SK-N-SH (cell line): ENCODE data around the gene FAM20B. TPM values are rescaled to one million over a fixed set of nuclear protein-coding genes. Genes with fewer than 3 reads are reported as not detected.

Source experiments
- CTCF ChIA-PET: fragments of 300-600, 350-600 bp; formaldehyde crosslinking; extraction: SDS; loops from one replicate; lab custom pipeline; 2021; lab: Yijun Ruan, JAX
- POLR2A ChIA-PET: fragments of 350-600 bp; sonication (Branson Sonifier 250); formaldehyde crosslinking; extraction: SDS; loops from one replicate; lab custom pipeline; 2020; ENCODE audit warnings: antibody characterized with exemption, inconsistent platforms; lab: Yijun Ruan, JAX
- DNase-seq: peaks from one replicate; pipeline ENCODE4 v3.0.0; 2012
- H2AFZ ChIP-seq: fragments of 200-600 bp; sonication (generic); 2 replicates; pipeline ENCODE4 v1.8.1; 2016; ENCODE audit warnings: antibody characterized with exemption, mild to moderate bottlenecking, low read depth
- H3F3A ChIP-seq: fragments of 200-600 bp; sonication (generic); replicated peaks from 2 replicates; pipeline ENCODE3; 2016; ENCODE audit warnings: antibody characterized with exemption, mild to moderate bottlenecking; ENCODE audit not compliant: insufficient read depth
- H3K27ac ChIP-seq, 2 experiments: fragments of 200-500 bp in 1 of 2; fragments of 200-600 bp in 1 of 2; sonication (Bioruptor generic) in 1 of 2; sonication (generic), shearing (Covaris generic) in 1 of 2; 2 replicates each; pipeline versions ENCODE4 v1.5.1 to v1.6.1; 2014 to 2016; ENCODE audit warnings: low read depth in 2 of 2, inconsistent platforms in 1 of 2, low read length in 1 of 2, mild to moderate bottlenecking in 1 of 2, mixed read lengths in 1 of 2
- H3K27me3 ChIP-seq: fragments of 200-600 bp; sonication (generic), shearing (Covaris generic); 2 replicates; pipeline ENCODE4 v1.6.1; 2016; ENCODE audit warnings: mixed run types; ENCODE audit not compliant: insufficient read depth
- H3K36me3 ChIP-seq, 2 experiments: fragments of 200-500 bp in 1 of 2; fragments of 200-600 bp in 1 of 2; sonication (Bioruptor generic) in 1 of 2; sonication (generic) in 1 of 2; replicated peaks in 1 of 2; 2 replicates each; pipeline versions ENCODE3 to v1.5.1; 2014 to 2016; ENCODE audit warnings: low read length in 1 of 2, mild to moderate bottlenecking in 1 of 2; ENCODE audit not compliant: insufficient read depth in 2 of 2, control insufficient read depth in 1 of 2
- H3K4me1 ChIP-seq, 2 experiments: fragments of 200-500 bp in 1 of 2; fragments of 200-600 bp in 1 of 2; sonication (Bioruptor generic) in 1 of 2; sonication (generic), shearing (Covaris generic) in 1 of 2; 2 replicates each; pipeline versions ENCODE4 v1.5.1 to v1.6.1; 2014 to 2016; ENCODE audit warnings: low read depth in 1 of 2, low read length in 1 of 2, mixed run types in 1 of 2; ENCODE audit not compliant: insufficient read depth in 2 of 2, control insufficient read depth in 1 of 2
- H3K4me2 ChIP-seq: fragments of 200-600 bp; sonication (generic), shearing (Covaris generic); 2 replicates; pipeline ENCODE4 v1.6.1; 2017; ENCODE audit warnings: mixed run types
- H3K4me3 ChIP-seq, 2 experiments: fragments of 200-500 bp in 1 of 2; fragments of 200-600 bp in 1 of 2; sonication (Bioruptor generic) in 1 of 2; sonication (generic), shearing (Covaris generic) in 1 of 2; 2 replicates each; pipeline versions ENCODE4 v1.5.1 to v1.8.1; 2014 to 2016; ENCODE audit warnings: low read depth in 2 of 2, inconsistent platforms in 1 of 2, low read length in 1 of 2, mild to moderate bottlenecking in 1 of 2, mixed read lengths in 1 of 2, moderate library complexity in 1 of 2
- H3K79me2 ChIP-seq: fragments of 200-600 bp; sonication (generic); 2 replicates; pipeline ENCODE4 v1.8.1; 2017; ENCODE audit warnings: mild to moderate bottlenecking; ENCODE audit not compliant: insufficient read depth
- H3K9ac ChIP-seq: fragments of 200-600 bp; sonication (generic); 2 replicates; pipeline ENCODE4 v1.6.1; 2017; ENCODE audit warnings: mixed run types
- H3K9me2 ChIP-seq: fragments of 200-600 bp; sonication (generic); 2 replicates; pipeline ENCODE4 v1.6.1; 2017; ENCODE audit warnings: mixed run types
- H3K9me3 ChIP-seq: fragments of 200-600 bp; sonication (generic); 2 replicates; pipeline ENCODE4 v1.6.1; 2017; ENCODE audit warnings: mixed run types, mild to moderate bottlenecking, moderate library complexity
- H4K20me1 ChIP-seq: fragments of 200-600 bp; sonication (generic); 2 replicates; pipeline ENCODE4 v1.6.1; 2017; ENCODE audit warnings: mild to moderate bottlenecking, mixed run types; ENCODE audit not compliant: insufficient read depth
- FOXM1 ChIP-seq: IDR thresholded peaks from 2 replicates; pipeline ENCODE4 v1.4.0; 2012; ENCODE audit warnings: low read depth, mild to moderate bottlenecking
- MEF2A ChIP-seq: IDR thresholded peaks from 2 replicates; pipeline ENCODE4 v1.4.0; 2012; ENCODE audit warnings: low read depth, borderline replicate concordance
- NRF1 ChIP-seq: IDR thresholded peaks from 2 replicates; pipeline ENCODE4 v1.6.1; 2012; ENCODE audit warnings: low read depth, mild to moderate bottlenecking, low read length
- RAD21 ChIP-seq: IDR thresholded peaks from 2 replicates; pipeline ENCODE4 v1.6.1; 2012; ENCODE audit warnings: mild to moderate bottlenecking, low read length
- RCOR1 ChIP-seq: fragments of 150-350 bp; IDR thresholded peaks from 2 replicates; pipeline ENCODE4 v1.6.1; 2017; ENCODE audit warnings: antibody characterized with exemption, low read length
- RXRA ChIP-seq: IDR thresholded peaks from 2 replicates; pipeline ENCODE4 v1.4.0; 2012; ENCODE audit warnings: low read depth, mild to moderate bottlenecking, borderline replicate concordance
- SMC3 ChIP-seq: IDR thresholded peaks from 2 replicates; pipeline ENCODE4 v1.6.1; 2012; ENCODE audit warnings: low read depth, low read length, improper control_type of control experiment
- TAF1 ChIP-seq: IDR thresholded peaks from 2 replicates; pipeline ENCODE4 v1.6.1; 2012; ENCODE audit warnings: low read depth, mild to moderate bottlenecking, low read length, moderate library complexity, borderline replicate concordance
- whole genome bisulfite sequencing: methylation state at CpG from one replicate; pipeline ENCODE4 v1.1.6; 2017; ENCODE audit warnings: low lambda C conversion rate; 5-methylcytosine and 5-hydroxymethylcytosine counted together
- polyA plus RNA-seq, 3 experiments: library from polyadenylated mRNA; depleted of rRNA; stranded (reverse); fragments of >200 nt; gene quantifications; 2 replicates each; pipeline ENCODE4 v1.2.3, GENCODE V29; 2012
- TF ChIP-seq, protein P1 (sequence below): IDR thresholded peaks from 2 replicates; pipeline ENCODE4 v1.4.0; 2012; ENCODE audit warnings: low read depth, borderline replicate concordance
- TF ChIP-seq, protein P2 (sequence below): fragments of 150-350 bp; IDR thresholded peaks from 2 replicates; pipeline ENCODE4 v1.6.1; 2016; ENCODE audit warnings: mild to moderate bottlenecking, low read depth, low read length
- TF ChIP-seq, protein P3 (sequence below): fragments of 150-350 bp; IDR thresholded peaks from 2 replicates; pipeline ENCODE4 v1.6.1; 2017; ENCODE audit warnings: antibody characterized with exemption, low read length, low read depth, borderline replicate concordance
- TF ChIP-seq, protein P4 (sequence below): fragments of 200-600 bp; sonication (generic); IDR thresholded peaks from 2 replicates; pipeline ENCODE4 v1.6.1; 2017; ENCODE audit warnings: antibody characterized with exemption, mild to moderate bottlenecking, moderate library complexity
- TF ChIP-seq, protein P5 (sequence below): IDR thresholded peaks from 2 replicates; pipeline ENCODE4 v1.6.1; 2012; ENCODE audit warnings: mild to moderate bottlenecking, low read depth, low read length, moderate library complexity

Gene FAM20B
- polyA plus RNA-seq, 1 of the 3 experiments (the other 2 are of a cell fraction), result 14.9 TPM

DNA sequence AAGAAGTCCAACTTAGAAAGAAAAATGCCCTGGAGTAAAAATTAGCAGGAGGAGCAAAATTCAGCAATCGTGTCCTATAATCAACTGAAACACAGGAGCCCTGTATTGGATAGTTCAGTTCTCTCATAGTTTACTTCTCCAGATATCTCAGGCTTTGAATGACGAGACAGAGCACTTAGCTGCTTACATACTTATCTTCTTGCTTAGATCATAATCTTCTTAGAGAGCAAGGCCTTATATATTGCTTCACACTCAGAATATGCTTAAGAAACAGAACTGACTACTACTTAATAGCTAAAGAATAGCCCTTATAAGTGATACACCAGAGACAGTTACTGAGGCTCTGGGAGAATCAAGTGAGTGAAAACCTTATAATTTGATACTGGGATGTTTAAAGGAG lies 95.0 kb downstream of the FAM20B start:
- POLR2A ChIA-PET, result no interaction called here

DNA sequence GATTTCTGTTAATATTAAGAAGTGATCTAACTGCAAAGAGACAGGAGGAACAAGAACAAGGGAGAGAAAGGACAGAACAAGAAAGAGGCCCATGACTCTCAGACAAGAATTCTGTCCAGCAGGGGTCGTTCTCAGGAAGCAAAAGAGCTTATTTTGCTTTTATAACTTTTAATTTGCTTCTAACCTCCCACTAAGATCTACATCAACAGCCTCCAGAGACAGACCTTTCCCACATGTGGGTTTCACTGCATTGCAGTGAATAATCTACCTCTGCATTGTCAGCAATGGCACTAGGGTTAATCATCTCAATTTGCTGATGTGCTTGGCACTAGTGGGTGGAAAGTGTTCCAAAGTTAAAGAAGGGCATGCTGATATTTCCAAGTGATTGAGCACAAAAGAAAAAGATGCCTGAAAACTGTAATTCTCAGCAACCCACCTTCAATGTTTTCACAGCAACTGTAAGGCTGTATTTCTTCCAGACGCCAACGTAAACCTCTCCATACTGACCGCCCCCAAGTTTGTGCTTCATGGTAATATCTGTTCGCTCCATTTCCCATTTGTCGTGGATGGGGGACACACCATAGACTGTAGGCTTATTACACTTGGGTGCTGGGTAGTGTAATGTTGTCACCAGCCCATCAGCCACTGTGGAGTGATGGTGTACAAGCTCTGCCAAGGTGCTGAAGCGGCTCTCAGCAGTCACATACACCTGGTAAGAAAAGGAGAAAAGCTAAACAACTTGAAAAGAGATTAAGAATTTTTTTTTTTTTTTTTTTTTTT lies 95.7 kb downstream of the FAM20B start:
- H4K20me1 ChIP-seq, result 0 out of 2 replicates have a peak, but pooled peaks cover 3% of the 10 kb centered on the region
- H3K4me2 ChIP-seq, result no peak overlapping the region; the same call in 1 of the 2 replicates
- no peak overlapping the region for H2AFZ ChIP-seq
- ChIA-PET CTCF (interaction anchor here (0.6 to 4.4 kb wide), 30 partner anchors 9 to 248 kb away, joined by 3 to 31 read pairs (median 4); partner anchors contain the start of gene SOAT1), POLR2A (no interaction called here)
- H3K79me2 ChIP-seq, result peaks cover 83% of the 10 kb centered on the region
- peaks cover 13% of the 10 kb centered on the region for H3F3A ChIP-seq
- H3K9me3 ChIP-seq, result no peaks in the 10 kb centered on the region
- 84% methylated on average over 7 of the region's 7 CpGs for WGBS
- H3K9me2 ChIP-seq, result no peaks in the 10 kb centered on the region
- no peak overlapping the region for H3K4me3 ChIP-seq
- peak overlapping the region in 1 of 2 experiments; percentile 54; a peak in 2 of 4 replicates for H3K27ac ChIP-seq
- peak; percentile 42 for DNase-seq
- peaks cover 41 to 82% of the 10 kb centered on the region in 2 experiments for H3K36me3 ChIP-seq
- no peak overlapping the region for H3K9ac ChIP-seq
- no peaks in the 10 kb centered on the region for H3K27me3 ChIP-seq
- peaks cover 4 to 9% of the 10 kb centered on the region in 2 experiments; a peak in 3 of 4 replicates for H3K4me1 ChIP-seq
- TF ChIP-seq, protein P1, sequence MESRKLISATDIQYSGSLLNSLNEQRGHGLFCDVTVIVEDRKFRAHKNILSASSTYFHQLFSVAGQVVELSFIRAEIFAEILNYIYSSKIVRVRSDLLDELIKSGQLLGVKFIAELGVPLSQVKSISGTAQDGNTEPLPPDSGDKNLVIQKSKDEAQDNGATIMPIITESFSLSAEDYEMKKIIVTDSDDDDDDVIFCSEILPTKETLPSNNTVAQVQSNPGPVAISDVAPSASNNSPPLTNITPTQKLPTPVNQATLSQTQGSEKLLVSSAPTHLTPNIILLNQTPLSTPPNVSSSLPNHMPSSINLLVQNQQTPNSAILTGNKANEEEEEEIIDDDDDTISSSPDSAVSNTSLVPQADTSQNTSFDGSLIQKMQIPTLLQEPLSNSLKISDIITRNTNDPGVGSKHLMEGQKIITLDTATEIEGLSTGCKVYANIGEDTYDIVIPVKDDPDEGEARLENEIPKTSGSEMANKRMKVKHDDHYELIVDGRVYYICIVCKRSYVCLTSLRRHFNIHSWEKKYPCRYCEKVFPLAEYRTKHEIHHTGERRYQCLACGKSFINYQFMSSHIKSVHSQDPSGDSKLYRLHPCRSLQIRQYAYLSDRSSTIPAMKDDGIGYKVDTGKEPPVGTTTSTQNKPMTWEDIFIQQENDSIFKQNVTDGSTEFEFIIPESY, result no peak
- no peak for TF ChIP-seq TAF1
- TF ChIP-seq, protein P2, sequence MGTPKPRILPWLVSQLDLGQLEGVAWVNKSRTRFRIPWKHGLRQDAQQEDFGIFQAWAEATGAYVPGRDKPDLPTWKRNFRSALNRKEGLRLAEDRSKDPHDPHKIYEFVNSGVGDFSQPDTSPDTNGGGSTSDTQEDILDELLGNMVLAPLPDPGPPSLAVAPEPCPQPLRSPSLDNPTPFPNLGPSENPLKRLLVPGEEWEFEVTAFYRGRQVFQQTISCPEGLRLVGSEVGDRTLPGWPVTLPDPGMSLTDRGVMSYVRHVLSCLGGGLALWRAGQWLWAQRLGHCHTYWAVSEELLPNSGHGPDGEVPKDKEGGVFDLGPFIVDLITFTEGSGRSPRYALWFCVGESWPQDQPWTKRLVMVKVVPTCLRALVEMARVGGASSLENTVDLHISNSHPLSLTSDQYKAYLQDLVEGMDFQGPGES, result no peak
- peak; percentile 83 for TF ChIP-seq SMC3
- TF ChIP-seq, protein P3, sequence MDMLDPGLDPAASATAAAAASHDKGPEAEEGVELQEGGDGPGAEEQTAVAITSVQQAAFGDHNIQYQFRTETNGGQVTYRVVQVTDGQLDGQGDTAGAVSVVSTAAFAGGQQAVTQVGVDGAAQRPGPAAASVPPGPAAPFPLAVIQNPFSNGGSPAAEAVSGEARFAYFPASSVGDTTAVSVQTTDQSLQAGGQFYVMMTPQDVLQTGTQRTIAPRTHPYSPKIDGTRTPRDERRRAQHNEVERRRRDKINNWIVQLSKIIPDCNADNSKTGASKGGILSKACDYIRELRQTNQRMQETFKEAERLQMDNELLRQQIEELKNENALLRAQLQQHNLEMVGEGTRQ, result no peak
- TF ChIP-seq RAD21, result peak; percentile 78
- no peak for TF ChIP-seq FOXM1
- no peak for TF ChIP-seq RXRA
- no peak for TF ChIP-seq MEF2A
- TF ChIP-seq, protein P4, sequence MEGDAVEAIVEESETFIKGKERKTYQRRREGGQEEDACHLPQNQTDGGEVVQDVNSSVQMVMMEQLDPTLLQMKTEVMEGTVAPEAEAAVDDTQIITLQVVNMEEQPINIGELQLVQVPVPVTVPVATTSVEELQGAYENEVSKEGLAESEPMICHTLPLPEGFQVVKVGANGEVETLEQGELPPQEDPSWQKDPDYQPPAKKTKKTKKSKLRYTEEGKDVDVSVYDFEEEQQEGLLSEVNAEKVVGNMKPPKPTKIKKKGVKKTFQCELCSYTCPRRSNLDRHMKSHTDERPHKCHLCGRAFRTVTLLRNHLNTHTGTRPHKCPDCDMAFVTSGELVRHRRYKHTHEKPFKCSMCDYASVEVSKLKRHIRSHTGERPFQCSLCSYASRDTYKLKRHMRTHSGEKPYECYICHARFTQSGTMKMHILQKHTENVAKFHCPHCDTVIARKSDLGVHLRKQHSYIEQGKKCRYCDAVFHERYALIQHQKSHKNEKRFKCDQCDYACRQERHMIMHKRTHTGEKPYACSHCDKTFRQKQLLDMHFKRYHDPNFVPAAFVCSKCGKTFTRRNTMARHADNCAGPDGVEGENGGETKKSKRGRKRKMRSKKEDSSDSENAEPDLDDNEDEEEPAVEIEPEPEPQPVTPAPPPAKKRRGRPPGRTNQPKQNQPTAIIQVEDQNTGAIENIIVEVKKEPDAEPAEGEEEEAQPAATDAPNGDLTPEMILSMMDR, result peak; percentile 81
- TF ChIP-seq NRF1, result no peak

More for the DNA sequence above, 95.0 kb downstream of the FAM20B start:
- 100% methylated on average over 2 of the region's 2 CpGs for WGBS
- TF ChIP-seq, protein P5, sequence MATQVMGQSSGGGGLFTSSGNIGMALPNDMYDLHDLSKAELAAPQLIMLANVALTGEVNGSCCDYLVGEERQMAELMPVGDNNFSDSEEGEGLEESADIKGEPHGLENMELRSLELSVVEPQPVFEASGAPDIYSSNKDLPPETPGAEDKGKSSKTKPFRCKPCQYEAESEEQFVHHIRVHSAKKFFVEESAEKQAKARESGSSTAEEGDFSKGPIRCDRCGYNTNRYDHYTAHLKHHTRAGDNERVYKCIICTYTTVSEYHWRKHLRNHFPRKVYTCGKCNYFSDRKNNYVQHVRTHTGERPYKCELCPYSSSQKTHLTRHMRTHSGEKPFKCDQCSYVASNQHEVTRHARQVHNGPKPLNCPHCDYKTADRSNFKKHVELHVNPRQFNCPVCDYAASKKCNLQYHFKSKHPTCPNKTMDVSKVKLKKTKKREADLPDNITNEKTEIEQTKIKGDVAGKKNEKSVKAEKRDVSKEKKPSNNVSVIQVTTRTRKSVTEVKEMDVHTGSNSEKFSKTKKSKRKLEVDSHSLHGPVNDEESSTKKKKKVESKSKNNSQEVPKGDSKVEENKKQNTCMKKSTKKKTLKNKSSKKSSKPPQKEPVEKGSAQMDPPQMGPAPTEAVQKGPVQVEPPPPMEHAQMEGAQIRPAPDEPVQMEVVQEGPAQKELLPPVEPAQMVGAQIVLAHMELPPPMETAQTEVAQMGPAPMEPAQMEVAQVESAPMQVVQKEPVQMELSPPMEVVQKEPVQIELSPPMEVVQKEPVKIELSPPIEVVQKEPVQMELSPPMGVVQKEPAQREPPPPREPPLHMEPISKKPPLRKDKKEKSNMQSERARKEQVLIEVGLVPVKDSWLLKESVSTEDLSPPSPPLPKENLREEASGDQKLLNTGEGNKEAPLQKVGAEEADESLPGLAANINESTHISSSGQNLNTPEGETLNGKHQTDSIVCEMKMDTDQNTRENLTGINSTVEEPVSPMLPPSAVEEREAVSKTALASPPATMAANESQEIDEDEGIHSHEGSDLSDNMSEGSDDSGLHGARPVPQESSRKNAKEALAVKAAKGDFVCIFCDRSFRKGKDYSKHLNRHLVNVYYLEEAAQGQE, result no peak
- no peak for TF ChIP-seq RCOR1
- TF ChIP-seq, all 33 proteins: peak for 0
- Histone ChIP-seq H2AFZ (no peak overlapping the region), H3K27ac (peak overlapping the region in 1 of 2 experiments; percentile 54; a peak in 1 of 4 replicates), H3K4me1 (peaks cover 2 to 7% of the 10 kb centered on the region in 2 experiments; a peak in 2 of 4 replicates), H3K4me2 (no peak overlapping the region), H3F3A (peaks cover 10% of the 10 kb centered on the region), H3K9me3 (no peaks in the 10 kb centered on the region), H4K20me1 (0 out of 2 replicates have a peak, but pooled peaks cover 3% of the 10 kb centered on the region), H3K36me3 (peaks cover 39 to 84% of the 10 kb centered on the region in 2 experiments), H3K79me2 (peaks cover 83% of the 10 kb centered on the region), H3K9ac (no peak overlapping the region), H3K4me3 (no peak overlapping the region), H3K27me3 (no peaks in the 10 kb centered on the region), H3K9me2 (no peaks in the 10 kb centered on the region)
- CTCF ChIA-PET, result interaction anchor here (0.6 to 4.4 kb wide), 26 partner anchors 9 to 248 kb away, joined by 3 to 31 read pairs (median 4); partner anchors contain the start of gene SOAT1
- DNase-seq, result no peak
